Neutrophil (primary cell): ENCODE data around the gene FERMT2.

Experiments
- H3K27ac ChIP-seq: fragments of 200-600 bp; sonication (generic); 2 replicates; pipeline ENCODE4 v1.5.1; 2016; ENCODE audit warnings: mild to moderate bottlenecking, moderate library complexity
- H3K27me3 ChIP-seq: fragments of 200-600 bp; sonication (generic); 2 replicates; pipeline ENCODE4 v1.6.0; 2016; ENCODE audit warnings: mild to moderate bottlenecking
- H3K36me3 ChIP-seq: fragments of 200-600 bp; sonication (generic); 2 replicates; pipeline ENCODE4 v1.5.1; 2017
- H3K4me1 ChIP-seq, 2 experiments: fragments of 200-600 bp in 1 of 2; sonication (generic) in 1 of 2; 1 replicate in 1 of 2; 2 replicates in 1 of 2; pipeline versions ENCODE4 v1.5.1 to v1.6.1; 2013 to 2016; ENCODE audit warnings: low read depth in 1 of 2, low read length in 1 of 2, mild to moderate bottlenecking in 1 of 2, moderate library complexity in 1 of 2; ENCODE audit not compliant: control insufficient read depth in 1 of 2, insufficient read depth in 1 of 2
- H3K4me3 ChIP-seq, 2 experiments: fragments of 200-600 bp in 1 of 2; sonication (generic) in 1 of 2; 1 replicate in 1 of 2; 2 replicates in 1 of 2; pipeline ENCODE4 v1.5.1; 2013 to 2016; ENCODE audit warnings: low read depth in 1 of 2, low read length in 1 of 2, mild to moderate bottlenecking in 1 of 2, moderate library complexity in 1 of 2
- H3K9me3 ChIP-seq: fragments of 200-600 bp; sonication (generic); 2 replicates; pipeline ENCODE4 v1.5.1; 2016
- TF ChIP-seq, protein P1 (sequence below): fragments of 200-600 bp; sonication (generic); IDR thresholded peaks from 2 replicates; pipeline ENCODE4 v1.5.1; 2016; ENCODE audit warnings: antibody characterized with exemption

The FERMT2 gene

DNA sequence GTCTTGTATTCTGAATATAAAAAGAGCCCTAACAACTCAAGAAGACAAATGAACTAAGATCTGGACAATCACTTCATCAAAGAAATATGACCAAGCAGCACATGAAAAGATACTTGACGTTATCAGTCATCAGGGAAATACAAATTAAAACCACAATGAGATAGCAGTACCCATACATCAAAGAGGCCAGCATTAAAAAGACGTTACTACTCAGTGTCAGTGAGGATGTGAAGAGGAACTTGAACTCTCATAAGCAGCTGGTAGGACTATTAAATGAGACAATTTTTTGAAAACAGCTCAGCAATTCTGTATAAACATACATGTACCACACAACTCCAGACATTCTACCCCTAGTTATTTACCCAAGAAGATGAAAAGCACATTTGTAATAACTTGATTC is 55.9 kb downstream of the FERMT2 start:
- no peaks in the 10 kb centered on the region for H3K27me3 ChIP-seq
- no peaks in the 10 kb centered on the region for H3K36me3 ChIP-seq
- no peak overlapping the region for H3K4me3 ChIP-seq
- no peaks in the 10 kb centered on the region for H3K9me3 ChIP-seq
- no peak overlapping the region for H3K27ac ChIP-seq
- H3K4me1 ChIP-seq = no peaks in the 10 kb centered on the region
- TF ChIP-seq, protein P1, sequence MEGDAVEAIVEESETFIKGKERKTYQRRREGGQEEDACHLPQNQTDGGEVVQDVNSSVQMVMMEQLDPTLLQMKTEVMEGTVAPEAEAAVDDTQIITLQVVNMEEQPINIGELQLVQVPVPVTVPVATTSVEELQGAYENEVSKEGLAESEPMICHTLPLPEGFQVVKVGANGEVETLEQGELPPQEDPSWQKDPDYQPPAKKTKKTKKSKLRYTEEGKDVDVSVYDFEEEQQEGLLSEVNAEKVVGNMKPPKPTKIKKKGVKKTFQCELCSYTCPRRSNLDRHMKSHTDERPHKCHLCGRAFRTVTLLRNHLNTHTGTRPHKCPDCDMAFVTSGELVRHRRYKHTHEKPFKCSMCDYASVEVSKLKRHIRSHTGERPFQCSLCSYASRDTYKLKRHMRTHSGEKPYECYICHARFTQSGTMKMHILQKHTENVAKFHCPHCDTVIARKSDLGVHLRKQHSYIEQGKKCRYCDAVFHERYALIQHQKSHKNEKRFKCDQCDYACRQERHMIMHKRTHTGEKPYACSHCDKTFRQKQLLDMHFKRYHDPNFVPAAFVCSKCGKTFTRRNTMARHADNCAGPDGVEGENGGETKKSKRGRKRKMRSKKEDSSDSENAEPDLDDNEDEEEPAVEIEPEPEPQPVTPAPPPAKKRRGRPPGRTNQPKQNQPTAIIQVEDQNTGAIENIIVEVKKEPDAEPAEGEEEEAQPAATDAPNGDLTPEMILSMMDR = no peak

DNA sequence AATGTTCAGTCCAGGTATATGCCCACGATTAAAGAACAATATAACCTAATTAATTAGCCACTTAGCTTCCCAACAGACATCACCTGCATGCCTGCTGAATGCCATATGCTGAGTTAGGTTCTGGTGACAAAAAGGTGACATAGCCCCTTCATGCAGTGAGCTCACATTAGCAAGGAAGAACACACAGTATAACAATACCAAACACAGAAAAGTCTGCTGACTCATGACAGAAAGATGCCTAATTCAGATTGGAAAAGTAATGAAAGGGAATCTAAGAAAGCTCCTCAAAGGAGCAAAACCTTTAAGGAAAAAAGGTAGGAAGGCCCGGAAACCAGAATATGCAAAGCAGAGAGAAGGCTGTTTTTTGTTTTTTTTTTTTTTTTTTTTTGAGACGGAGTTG is 59.0 kb downstream of the FERMT2 start:
- H3K4me1 ChIP-seq = no peaks in the 10 kb centered on the region
- H3K27me3 ChIP-seq = no peaks in the 10 kb centered on the region
- H3K27ac ChIP-seq = no peak overlapping the region
- no peak overlapping the region for H3K4me3 ChIP-seq
- TF ChIP-seq, protein P1 = no peak
- no peaks in the 10 kb centered on the region for H3K36me3 ChIP-seq
- H3K9me3 ChIP-seq = no peaks in the 10 kb centered on the region

DNA sequence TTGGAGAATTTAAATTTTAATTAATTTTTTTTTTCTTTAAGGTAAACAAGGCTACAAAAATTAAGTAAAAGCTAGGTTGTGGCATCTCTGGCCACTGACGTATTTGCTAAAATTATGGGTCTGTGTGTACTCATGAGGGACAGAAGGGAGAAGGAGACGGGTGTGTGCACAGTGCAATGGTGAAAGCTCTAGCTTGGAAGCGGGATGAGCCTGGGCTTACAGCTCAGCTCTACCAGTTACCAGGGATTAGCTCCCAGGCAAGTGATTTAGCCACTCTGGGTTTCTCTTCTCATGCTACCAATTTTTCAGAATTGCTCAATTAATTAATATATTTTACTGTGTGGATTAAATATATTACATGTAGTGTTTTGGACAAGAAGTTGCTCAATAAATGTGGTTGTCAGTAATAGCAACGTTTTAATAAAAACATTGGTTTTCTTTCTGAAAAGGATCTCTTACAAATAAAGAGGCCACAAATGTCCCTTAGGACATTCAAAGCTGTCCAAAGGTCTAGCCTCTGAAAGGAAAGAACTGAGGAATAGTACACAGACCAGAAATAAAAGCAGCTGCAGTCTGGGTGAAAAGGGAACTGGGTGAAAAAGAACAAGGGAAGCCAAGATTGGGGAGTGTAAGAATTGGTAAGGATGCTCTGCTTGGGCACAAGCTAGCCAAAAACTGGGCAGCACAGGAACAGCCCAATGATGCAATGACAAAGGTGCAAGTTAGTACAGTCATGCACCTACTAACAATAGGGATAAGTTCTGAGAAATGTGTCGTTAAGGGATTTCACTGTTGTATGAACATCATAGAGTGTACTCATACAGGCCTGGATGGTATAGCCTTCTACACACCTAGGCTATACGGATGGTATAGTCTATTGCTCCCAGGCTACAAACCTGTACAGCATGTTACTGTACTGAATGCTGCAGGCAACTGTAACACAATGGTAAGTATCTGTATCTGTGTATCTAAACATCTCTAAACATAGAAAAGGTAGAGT is 61.7 kb downstream of the FERMT2 start:
- Histone ChIP-seq H3K9me3 (no peaks in the 10 kb centered on the region), H3K27me3 (no peaks in the 10 kb centered on the region), H3K4me3 (no peak overlapping the region), H3K36me3 (no peaks in the 10 kb centered on the region), H3K27ac (no peak overlapping the region), H3K4me1 (no peaks in the 10 kb centered on the region)
- TF ChIP-seq, protein P1 = no peak

DNA sequence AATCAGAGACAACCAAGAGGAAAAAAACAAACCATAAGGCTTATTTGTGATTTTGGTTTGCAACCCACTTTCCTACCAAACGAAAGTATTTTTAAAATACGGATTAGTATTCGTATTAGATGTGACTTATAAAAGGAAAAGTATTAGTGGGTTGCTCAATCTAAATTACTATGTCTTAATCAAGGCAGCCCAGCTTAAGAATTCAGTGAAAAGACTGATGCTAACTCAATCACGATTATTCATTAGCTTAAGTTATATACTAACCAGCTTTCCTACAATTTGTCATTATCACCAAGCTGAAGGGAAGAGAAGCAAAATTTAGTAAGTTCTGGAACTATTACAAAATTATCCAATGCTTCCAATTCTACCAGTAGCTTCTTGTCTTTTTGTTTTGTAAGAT is 62.7 kb downstream of the FERMT2 start:
- Histone ChIP-seq H3K27me3 (no peaks in the 10 kb centered on the region), H3K27ac (no peak overlapping the region), H3K4me3 (no peak overlapping the region), H3K9me3 (no peaks in the 10 kb centered on the region), H3K36me3 (no peaks in the 10 kb centered on the region), H3K4me1 (no peaks in the 10 kb centered on the region)
- TF ChIP-seq, protein P1 = no peak

DNA sequence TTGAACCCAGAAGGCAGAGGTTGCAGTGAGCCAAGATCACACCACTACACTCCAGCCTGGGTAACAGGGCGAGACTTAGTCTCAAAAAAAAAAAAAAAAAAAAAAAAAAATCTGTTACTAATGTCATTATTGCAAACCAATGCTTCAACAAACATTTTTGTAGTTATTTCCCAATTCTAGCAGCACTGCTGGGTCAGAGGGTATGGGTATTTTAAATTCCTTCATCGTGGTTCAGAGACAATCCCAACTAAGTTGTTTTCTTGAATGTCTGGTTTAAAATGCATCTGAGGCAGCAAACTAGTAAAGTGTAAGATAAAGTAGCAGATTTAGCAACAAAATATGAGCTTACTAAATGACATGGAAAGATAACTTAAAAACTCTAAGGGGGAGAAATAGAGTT is 65.6 kb downstream of the FERMT2 start:
- Histone ChIP-seq H3K36me3 (no peaks in the 10 kb centered on the region), H3K27ac (no peak overlapping the region), H3K9me3 (no peaks in the 10 kb centered on the region), H3K4me3 (no peak overlapping the region), H3K4me1 (no peaks in the 10 kb centered on the region), H3K27me3 (no peaks in the 10 kb centered on the region)
- TF ChIP-seq, protein P1 = no peak
